ENCODE results near the gene KRT6B. TPM values are rescaled to one million over a fixed set of nuclear protein-coding genes. Genes with fewer than 3 reads are reported as not detected.
"Not testable (repeated sequence)": the region's sequence is repeated elsewhere in the genome, so short reads cannot be mapped to it uniquely, and the experiment has no call there.

The KRT6B gene
- polyA plus RNA-seq, 1 donor (not counting 4 experiments of a cell fraction or from before 2014, with no cell fraction given): 2,016 TPM

DNA sequence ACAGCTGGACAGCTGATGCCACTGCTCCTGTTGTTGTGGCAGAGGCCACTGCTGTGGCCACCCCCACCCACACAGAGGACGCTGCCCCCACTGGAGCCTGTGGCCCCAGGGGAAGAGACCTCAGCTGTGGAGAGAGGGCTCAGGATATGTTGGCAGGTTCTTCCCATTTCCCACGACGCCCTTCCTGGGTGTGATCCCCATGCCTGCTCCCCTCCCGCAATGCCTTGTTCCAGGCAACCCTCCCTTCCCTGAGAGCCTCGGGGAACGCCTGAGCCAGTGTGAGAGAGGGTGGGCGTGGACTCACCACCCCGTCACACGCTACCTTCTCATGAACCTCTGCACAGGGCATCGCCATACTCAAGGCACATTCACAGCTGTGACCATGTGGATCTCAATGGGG is 40.1 kb downstream of the KRT6B start:
- no peaks in the 10 kb centered on the region for H3K79me2 ChIP-seq (ENCODE audit: control insufficient read depth, insufficient read depth, low read length)
- H3K4me2 ChIP-seq (ENCODE audit: control insufficient read depth, extremely low read depth, insufficient read depth, low read depth, low read length): no peak overlapping the region
- H4K20me1 ChIP-seq (ENCODE audit: control insufficient read depth, extremely low read depth, insufficient read depth, low read length): no peaks in the 10 kb centered on the region
- no peak overlapping the region for H3K9ac ChIP-seq (ENCODE audit: control insufficient read depth, extremely low read depth, insufficient read depth, low read length)
- peaks cover 13% of the 10 kb centered on the region for H3K4me1 ChIP-seq (ENCODE audit: control insufficient read depth, extremely low read depth, insufficient read depth, low read length)
- H3K27me3 ChIP-seq (ENCODE audit: control insufficient read depth, extremely low read depth, insufficient read depth, low read length): peaks cover 3% of the 10 kb centered on the region
- DNase-seq (ENCODE audit: low read depth, low spot score) (no peak), FAIRE-seq (no peak)
- no peaks in the 10 kb centered on the region for H3K9me1 ChIP-seq (ENCODE audit: control insufficient read depth, extremely low read depth, insufficient read depth, low read length)
- H3K9me3 ChIP-seq (ENCODE audit: control insufficient read depth, low read depth, low read length): no peaks in the 10 kb centered on the region
- no peak overlapping the region for H3K4me3 ChIP-seq (ENCODE audit: control insufficient read depth in 2 of 3, extremely low read depth in 1 of 3, insufficient read depth in 2 of 3, low read depth in 1 of 3, low read length in 3 of 3)
- H2AFZ ChIP-seq (ENCODE audit: control insufficient read depth, low read length): no peak overlapping the region
- H3K27ac ChIP-seq (ENCODE audit: control insufficient read depth, insufficient read depth, low read length): no peak overlapping the region
- H3K36me3 ChIP-seq (ENCODE audit: control insufficient read depth in 2 of 2, extremely low read depth in 1 of 2, insufficient read depth in 2 of 2, low read length in 2 of 2): no peaks in the 10 kb centered on the region
- dilution Hi-C loops (cut with MboI; ENCODE audit: extremely low pct_ligation_motif_present, low sequenced_read_pairs): no loop called here
- TF ChIP-seq EZH2 (IDR thresholded peaks at IDR 0.05; ENCODE audit: low read length) (no peak), CTCF (optimal IDR thresholded peaks at IDR 0.05 in 1 of 3, IDR thresholded peaks at IDR 0.05 in 1 of 3, conservative IDR thresholded peaks at IDR 0.05 in 1 of 3; ENCODE audit: extremely low read depth in 1 of 3, insufficient read depth in 2 of 3, low read length in 3 of 3) (no peak)

DNA sequence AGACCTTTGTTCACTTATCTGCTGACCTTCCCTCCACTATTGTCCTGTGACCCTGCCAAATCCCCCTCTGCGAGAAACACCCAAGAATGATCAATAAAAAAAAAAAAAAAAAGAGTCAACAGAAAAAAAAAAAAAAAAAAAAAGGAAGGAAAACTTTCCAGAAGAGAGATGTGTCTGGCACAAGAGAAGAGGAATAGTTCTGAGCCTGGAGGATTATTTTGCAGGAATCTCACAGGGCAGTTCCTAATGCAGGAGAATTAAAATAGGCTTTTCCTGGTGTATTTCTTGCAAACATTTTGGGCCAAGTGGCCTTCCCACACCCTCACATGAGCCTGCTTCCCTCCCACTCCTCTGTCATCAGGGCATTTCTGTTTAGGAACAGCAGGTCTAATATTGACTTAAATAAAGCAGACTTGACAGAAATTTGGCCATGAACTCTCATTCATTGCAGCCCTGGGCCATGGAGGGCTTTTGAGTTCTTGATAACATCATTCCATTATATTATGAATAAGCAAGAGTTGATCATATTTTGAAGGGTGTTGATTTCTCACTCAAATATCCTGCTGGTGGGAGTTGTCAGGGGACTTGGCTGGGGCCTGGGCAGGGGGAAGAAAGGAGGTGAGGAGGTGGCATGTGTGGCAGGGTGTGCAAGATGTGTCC is 41.2 kb downstream of the KRT6B start:
- H3K9me3 ChIP-seq (ENCODE audit: control insufficient read depth, low read depth, low read length); FAIRE-seq; H3K4me3 ChIP-seq (ENCODE audit: control insufficient read depth in 2 of 3, extremely low read depth in 1 of 3, insufficient read depth in 2 of 3, low read depth in 1 of 3, low read length in 3 of 3); H3K27me3 ChIP-seq (ENCODE audit: control insufficient read depth, extremely low read depth, insufficient read depth, low read length); H3K4me1 ChIP-seq (ENCODE audit: control insufficient read depth, extremely low read depth, insufficient read depth, low read length); H3K9me1 ChIP-seq (ENCODE audit: control insufficient read depth, extremely low read depth, insufficient read depth, low read length); DNase-seq (ENCODE audit: low read depth, low spot score); H3K79me2 ChIP-seq (ENCODE audit: control insufficient read depth, insufficient read depth, low read length); H3K36me3 ChIP-seq (ENCODE audit: control insufficient read depth in 2 of 2, extremely low read depth in 1 of 2, insufficient read depth in 2 of 2, low read length in 2 of 2); H3K27ac ChIP-seq (ENCODE audit: control insufficient read depth, insufficient read depth, low read length); H4K20me1 ChIP-seq (ENCODE audit: control insufficient read depth, extremely low read depth, insufficient read depth, low read length); dilution Hi-C loops (cut with MboI; ENCODE audit: extremely low pct_ligation_motif_present, low sequenced_read_pairs); H2AFZ ChIP-seq (ENCODE audit: control insufficient read depth, low read length); H3K9ac ChIP-seq (ENCODE audit: control insufficient read depth, extremely low read depth, insufficient read depth, low read length); H3K4me2 ChIP-seq (ENCODE audit: control insufficient read depth, extremely low read depth, insufficient read depth, low read depth, low read length): not testable (repeated sequence)

DNA sequence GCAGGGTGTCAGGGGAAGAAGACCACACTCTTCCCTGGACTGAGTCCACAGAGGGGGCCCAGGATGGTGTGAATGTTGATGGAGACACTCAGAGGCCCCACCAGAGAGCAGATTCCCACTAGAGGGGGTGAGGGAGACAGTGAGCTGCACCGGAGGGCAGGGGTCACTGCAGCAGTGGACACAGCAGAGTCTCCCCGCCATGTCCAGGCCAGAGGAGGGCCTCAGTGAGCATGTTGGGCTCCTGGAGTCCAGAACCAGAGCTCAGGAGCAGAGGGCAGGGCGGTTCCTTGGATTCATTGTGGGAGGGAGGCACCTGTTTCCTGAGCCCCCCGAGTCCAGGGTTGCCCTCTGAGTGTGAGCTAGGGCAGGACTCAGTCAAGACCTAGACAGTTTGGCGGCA is 44.0 kb downstream of the KRT6B start:
- H3K79me2 ChIP-seq (ENCODE audit: control insufficient read depth, insufficient read depth, low read length): no peaks in the 10 kb centered on the region
- no peak overlapping the region for H3K4me3 ChIP-seq (ENCODE audit: control insufficient read depth in 2 of 3, extremely low read depth in 1 of 3, insufficient read depth in 2 of 3, low read depth in 1 of 3, low read length in 3 of 3)
- TF ChIP-seq EZH2 (IDR thresholded peaks at IDR 0.05; ENCODE audit: low read length): no peak
- no peak for TF ChIP-seq CTCF (optimal IDR thresholded peaks at IDR 0.05 in 1 of 3, IDR thresholded peaks at IDR 0.05 in 1 of 3, conservative IDR thresholded peaks at IDR 0.05 in 1 of 3; ENCODE audit: extremely low read depth in 1 of 3, insufficient read depth in 2 of 3, low read length in 3 of 3)
- no peak overlapping the region for H3K27ac ChIP-seq (ENCODE audit: control insufficient read depth, insufficient read depth, low read length)
- no peak overlapping the region for H2AFZ ChIP-seq (ENCODE audit: control insufficient read depth, low read length)
- FAIRE-seq (no peak), DNase-seq (ENCODE audit: low read depth, low spot score) (no peak)
- no peaks in the 10 kb centered on the region for H3K9me1 ChIP-seq (ENCODE audit: control insufficient read depth, extremely low read depth, insufficient read depth, low read length)
- H4K20me1 ChIP-seq (ENCODE audit: control insufficient read depth, extremely low read depth, insufficient read depth, low read length): no peaks in the 10 kb centered on the region
- no peaks in the 10 kb centered on the region for H3K9me3 ChIP-seq (ENCODE audit: control insufficient read depth, low read depth, low read length)
- H3K36me3 ChIP-seq (ENCODE audit: control insufficient read depth in 2 of 2, extremely low read depth in 1 of 2, insufficient read depth in 2 of 2, low read length in 2 of 2): no peaks in the 10 kb centered on the region
- H3K4me1 ChIP-seq (ENCODE audit: control insufficient read depth, extremely low read depth, insufficient read depth, low read length): no peaks in the 10 kb centered on the region
- dilution Hi-C loops (cut with MboI; ENCODE audit: extremely low pct_ligation_motif_present, low sequenced_read_pairs): no loop called here
- H3K9ac ChIP-seq (ENCODE audit: control insufficient read depth, extremely low read depth, insufficient read depth, low read length): no peak overlapping the region
- H3K27me3 ChIP-seq (ENCODE audit: control insufficient read depth, extremely low read depth, insufficient read depth, low read length): peaks cover 3% of the 10 kb centered on the region
- H3K4me2 ChIP-seq (ENCODE audit: control insufficient read depth, extremely low read depth, insufficient read depth, low read depth, low read length): no peak overlapping the region

All from keratinocyte (primary cell).